Testis (tissue), 3 donors: ENCODE measurements around the gene MRAP. TPM values are rescaled to one million over a fixed set of nuclear protein-coding genes. Genes with fewer than 3 reads are reported as not detected.

ENCODE experiments used
- DNase-seq: peaks from one replicate; pipeline ENCODE4 v3.0.0-alpha.2; 2019
- H3K27ac ChIP-seq, 2 donors: fragments of 200-600 bp; sonication (generic); one replicate each; pipeline ENCODE4 v1.5.1; 2019
- H3K27me3 ChIP-seq: fragments of 200-600 bp; sonication (generic); one replicate; pipeline ENCODE4 v1.5.1; 2019
- H3K36me3 ChIP-seq: fragments of 200-600 bp; sonication (generic); one replicate; pipeline ENCODE4 v1.5.1; 2017; ENCODE audit warnings: low read depth; ENCODE audit errors: missing control alignments
- H3K4me1 ChIP-seq: fragments of 200-600 bp; sonication (generic); one replicate; pipeline ENCODE4 v1.5.1; 2019
- H3K4me3 ChIP-seq, 2 donors: fragments of 200-600 bp; sonication (generic); one replicate each; pipeline ENCODE4 v1.5.1; 2017 to 2019
- H3K9me3 ChIP-seq: fragments of 200-600 bp; sonication (generic); one replicate; pipeline ENCODE4 v1.5.1; 2017
- POLR2A ChIP-seq: fragments of 450-650 bp; IDR thresholded peaks from one replicate; pipeline ENCODE4 v1.6.1; 2017; ENCODE audit warnings: antibody characterized with exemption, mild to moderate bottlenecking, moderate library complexity
- WGBS, 2 donors: methylation state at CpG; one replicate each; pipeline ENCODE4 v1.1.5; 2018; 5-methylcytosine and 5-hydroxymethylcytosine counted together
- intact Hi-C: fragments of 100-400 bp; cut with DNase I; formaldehyde crosslinking; loops from one replicate; pipeline ENCODE4 v1.15.1; 2023; ENCODE audit warnings: low total_unique reads
- polyA plus RNA-seq: library from polyadenylated mRNA; stranded (reverse); fragments of 350-450 nt; fragmentation: Illumina TruSeq; extraction: RNeasy Lipid Tissue Mini Kit (QIAGEN cat#74804); gene quantifications from one replicate; pipeline ENCODE4 v1.2.3, GENCODE V29; 2014; ENCODE audit warnings: low read depth, low replicate concordance; ENCODE audit not compliant: insufficient read depth
- total RNA-seq, 2 donors: library from RNA; depleted of rRNA; stranded (reverse); fragments of >200 nt; gene quantifications; one replicate each; pipeline ENCODE4 v1.2.3, GENCODE V29; 2016
- TF ChIP-seq, protein P1 (sequence below), 3 experiments: fragments of 450-650 bp in 2 of 3; fragments of 200-600 bp in 1 of 3; sonication (generic) in 1 of 3; IDR thresholded peaks; one replicate each; pipeline ENCODE4 v1.5.1; 2016 to 2019; ENCODE audit warnings: antibody characterized with exemption in 3 of 3, mild to moderate bottlenecking in 2 of 3, moderate library complexity in 1 of 3

The MRAP gene
- total and polyA plus RNA-seq, 3 donors from 2014 or later = 1.4 to 4.0 (median 2.2) TPM

DNA sequence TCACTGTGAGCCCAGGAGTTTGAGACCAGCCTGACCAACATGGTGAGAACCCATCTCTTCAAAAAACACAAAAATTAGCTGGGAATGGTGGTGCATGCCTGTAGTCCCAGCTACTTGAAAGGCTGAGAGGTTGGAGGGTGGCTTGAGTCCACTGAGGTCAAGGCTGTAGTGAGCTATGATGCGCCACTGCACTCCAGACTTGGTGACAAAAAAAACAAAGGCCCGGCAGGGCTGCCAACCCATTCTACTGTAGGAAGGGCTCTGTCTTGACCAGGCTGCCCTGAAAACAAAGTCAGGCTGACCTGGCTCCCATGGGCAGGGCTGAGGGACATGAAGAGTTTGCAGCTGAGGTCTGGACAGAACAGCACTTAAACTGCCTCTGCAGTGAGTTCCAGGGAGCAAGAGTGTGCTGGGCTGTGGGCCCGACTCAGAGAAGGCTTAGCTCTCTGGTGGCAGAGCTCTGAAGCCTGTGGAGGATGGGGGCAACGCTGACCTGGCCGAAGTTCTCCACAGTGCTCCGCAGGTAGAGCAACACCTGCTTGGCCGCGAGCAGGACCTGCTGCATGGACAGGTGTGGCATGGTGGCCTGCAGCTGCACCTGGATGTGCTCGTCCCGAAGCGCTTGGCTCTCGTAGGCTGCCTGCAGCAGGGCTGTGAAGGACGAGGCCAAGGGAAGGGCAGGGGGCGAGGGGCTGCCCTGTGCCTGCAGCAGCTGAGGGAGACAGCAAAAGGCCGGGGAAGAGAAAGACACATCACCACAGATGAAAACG is 51.7 kb downstream of the MRAP start:
- H3K27me3 ChIP-seq = no peaks in the 10 kb centered on the region
- no peaks in the 10 kb centered on the region for H3K9me3 ChIP-seq
- 88 to 90% methylated on average over 9 to 16 of the region's 16 CpGs for WGBS, 2 donors
- no peak for DNase-seq
- H3K36me3 ChIP-seq = no peaks in the 10 kb centered on the region
- H3K4me3 ChIP-seq = no peak overlapping the region
- TF ChIP-seq, protein P1, sequence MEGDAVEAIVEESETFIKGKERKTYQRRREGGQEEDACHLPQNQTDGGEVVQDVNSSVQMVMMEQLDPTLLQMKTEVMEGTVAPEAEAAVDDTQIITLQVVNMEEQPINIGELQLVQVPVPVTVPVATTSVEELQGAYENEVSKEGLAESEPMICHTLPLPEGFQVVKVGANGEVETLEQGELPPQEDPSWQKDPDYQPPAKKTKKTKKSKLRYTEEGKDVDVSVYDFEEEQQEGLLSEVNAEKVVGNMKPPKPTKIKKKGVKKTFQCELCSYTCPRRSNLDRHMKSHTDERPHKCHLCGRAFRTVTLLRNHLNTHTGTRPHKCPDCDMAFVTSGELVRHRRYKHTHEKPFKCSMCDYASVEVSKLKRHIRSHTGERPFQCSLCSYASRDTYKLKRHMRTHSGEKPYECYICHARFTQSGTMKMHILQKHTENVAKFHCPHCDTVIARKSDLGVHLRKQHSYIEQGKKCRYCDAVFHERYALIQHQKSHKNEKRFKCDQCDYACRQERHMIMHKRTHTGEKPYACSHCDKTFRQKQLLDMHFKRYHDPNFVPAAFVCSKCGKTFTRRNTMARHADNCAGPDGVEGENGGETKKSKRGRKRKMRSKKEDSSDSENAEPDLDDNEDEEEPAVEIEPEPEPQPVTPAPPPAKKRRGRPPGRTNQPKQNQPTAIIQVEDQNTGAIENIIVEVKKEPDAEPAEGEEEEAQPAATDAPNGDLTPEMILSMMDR (IDR thresholded peaks at IDR 0.05) = no peak
- no peak for TF ChIP-seq POLR2A
- no peak overlapping the region for H3K27ac ChIP-seq
- intact Hi-C loops = no loop called here
- H3K4me1 ChIP-seq = no peaks in the 10 kb centered on the region

GRCh38 chr21:32350981-32351380 is 52.3 kb downstream of the MRAP start:
- no peaks in the 10 kb centered on the region for H3K27me3 ChIP-seq
- H3K27ac ChIP-seq = no peak overlapping the region
- DNase-seq = no peak
- H3K9me3 ChIP-seq = no peaks in the 10 kb centered on the region
- no peak for TF ChIP-seq POLR2A
- TF ChIP-seq, protein P1 (IDR thresholded peaks at IDR 0.05) = no peak
- no peaks in the 10 kb centered on the region for H3K4me1 ChIP-seq
- WGBS, 2 donors = 92 to 93% methylated on average over 12 to 13 of the region's 13 CpGs
- intact Hi-C loops = no loop called here
- no peak overlapping the region for H3K4me3 ChIP-seq
- H3K36me3 ChIP-seq = no peaks in the 10 kb centered on the region

DNA sequence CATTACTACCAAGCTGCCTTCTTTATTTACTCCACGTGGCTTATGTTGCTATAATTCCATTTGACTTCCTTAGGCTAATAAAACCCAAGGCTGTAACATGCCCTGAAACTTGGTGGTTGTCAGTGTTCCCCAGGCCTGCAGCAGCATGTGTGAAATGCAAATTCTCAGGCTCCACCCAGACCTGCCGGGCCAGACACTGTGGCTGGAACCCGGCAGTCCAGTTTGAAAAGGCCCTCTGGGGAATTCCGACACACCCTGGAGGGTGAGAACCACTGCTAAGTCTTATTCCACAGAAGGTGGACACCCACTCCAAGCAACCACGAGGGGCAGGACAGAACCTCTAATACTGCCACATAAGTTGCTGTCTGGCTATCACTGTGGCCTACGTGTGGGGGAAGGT is 52.8 kb downstream of the MRAP start:
- no peaks in the 10 kb centered on the region for H3K9me3 ChIP-seq
- DNase-seq = no peak
- no peak overlapping the region for H3K27ac ChIP-seq
- no peak overlapping the region for H3K4me3 ChIP-seq
- no peak for TF ChIP-seq POLR2A
- TF ChIP-seq, protein P1 (IDR thresholded peaks at IDR 0.05) = no peak
- intact Hi-C loops = no loop called here
- peaks cover 1% of the 10 kb centered on the region for H3K4me1 ChIP-seq
- no peaks in the 10 kb centered on the region for H3K27me3 ChIP-seq
- no peaks in the 10 kb centered on the region for H3K36me3 ChIP-seq
- 88 to 100% methylated on average over 2 to 6 of the region's 6 CpGs for WGBS, 2 donors

DNA sequence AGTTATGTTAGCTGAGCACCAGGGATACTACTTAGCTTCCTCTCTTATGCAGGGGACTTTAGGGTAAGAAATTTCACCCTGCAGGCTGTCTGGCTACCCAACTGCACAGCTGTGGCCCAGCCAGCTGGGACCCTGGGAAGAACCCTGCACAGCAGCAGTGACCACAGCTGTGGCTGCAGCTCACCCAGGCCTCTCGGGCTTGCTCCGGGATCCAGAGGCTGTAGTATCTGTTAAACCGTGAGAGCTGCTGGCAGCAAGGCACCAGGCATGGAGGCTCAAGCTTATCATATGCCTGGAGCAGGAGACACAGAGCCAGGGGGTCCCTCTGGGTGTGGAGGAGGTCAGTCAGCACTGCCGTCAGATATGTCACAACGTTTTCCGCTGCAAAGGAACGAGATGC is 53.9 kb downstream of the MRAP start:
- WGBS, 2 donors = 71 to 84% methylated on average over 7 of the region's 7 CpGs
- Histone ChIP-seq H3K9me3 (no peaks in the 10 kb centered on the region), H3K27ac (no peak overlapping the region), H3K27me3 (no peaks in the 10 kb centered on the region), H3K4me3 (no peak overlapping the region), H3K36me3 (no peaks in the 10 kb centered on the region), H3K4me1 (peaks cover 5% of the 10 kb centered on the region)
- TF ChIP-seq, protein P1 (IDR thresholded peaks at IDR 0.05) = no peak
- no peak for TF ChIP-seq POLR2A
- intact Hi-C loops = no loop called here
- no peak for DNase-seq
